HG03520 (cell line): ENCODE measurements around the gene NOLC1.

Experiments
- ATAC-seq: cut with Tn5 transposase; IDR thresholded peaks from one replicate; pipeline ENCODE4 v1.9.1; 2021; ENCODE audit warnings: mild to moderate bottlenecking, moderate library complexity; ENCODE audit not compliant: unreplicated experiment

NOLC1 gene

DNA sequence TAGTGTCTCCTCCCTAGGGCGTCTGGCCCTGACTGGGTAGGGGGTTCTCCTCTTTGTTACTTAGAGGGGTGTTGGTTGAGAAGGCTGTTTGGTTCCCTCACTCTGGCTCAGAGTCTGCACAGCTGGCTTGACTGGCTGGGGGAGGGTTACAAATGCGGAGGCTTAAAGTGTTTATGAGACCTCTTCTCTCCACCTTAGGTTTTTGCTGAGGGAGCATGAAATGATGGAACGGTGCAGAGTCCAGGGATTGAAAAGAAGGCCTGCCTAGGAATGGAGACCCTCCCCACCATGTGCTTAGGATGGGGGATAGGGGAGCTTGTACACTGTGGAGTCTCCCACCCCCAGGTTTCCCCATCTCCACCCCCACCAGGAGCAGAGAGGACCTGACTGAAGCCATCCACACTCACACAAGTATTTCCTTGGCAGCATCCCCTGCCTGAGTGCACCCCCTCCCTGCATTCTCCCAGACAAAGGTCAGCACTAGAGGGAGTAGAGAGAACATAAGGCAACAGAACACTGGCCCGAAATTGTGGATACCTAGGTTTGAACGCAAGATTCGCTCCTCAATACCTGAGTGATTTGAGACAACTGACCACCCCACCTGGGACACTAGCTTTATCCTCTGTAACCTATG, 30.3 kb upstream of the NOLC1 start:
- ATAC-seq, result no peak

DNA sequence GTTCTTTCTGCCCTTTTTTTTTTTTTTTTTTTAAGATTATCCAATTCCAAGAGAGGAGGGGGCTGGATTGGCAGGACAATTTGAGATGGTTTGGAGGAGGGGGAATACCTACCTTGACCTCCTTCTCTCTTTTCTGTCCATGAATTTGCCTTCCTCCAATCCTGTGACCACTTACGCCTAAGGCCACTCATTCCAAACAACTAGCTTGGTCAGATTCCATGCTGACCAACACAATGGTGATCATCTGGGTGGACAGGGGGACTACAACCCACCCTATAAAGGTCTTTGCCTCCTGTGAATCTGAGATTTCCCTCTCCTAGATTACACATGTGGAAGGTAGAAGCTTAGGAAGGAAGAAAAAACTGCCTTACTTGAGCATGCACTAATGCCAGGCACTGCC, 29.7 kb upstream of the NOLC1 start:
- ATAC-seq, result no peak

DNA sequence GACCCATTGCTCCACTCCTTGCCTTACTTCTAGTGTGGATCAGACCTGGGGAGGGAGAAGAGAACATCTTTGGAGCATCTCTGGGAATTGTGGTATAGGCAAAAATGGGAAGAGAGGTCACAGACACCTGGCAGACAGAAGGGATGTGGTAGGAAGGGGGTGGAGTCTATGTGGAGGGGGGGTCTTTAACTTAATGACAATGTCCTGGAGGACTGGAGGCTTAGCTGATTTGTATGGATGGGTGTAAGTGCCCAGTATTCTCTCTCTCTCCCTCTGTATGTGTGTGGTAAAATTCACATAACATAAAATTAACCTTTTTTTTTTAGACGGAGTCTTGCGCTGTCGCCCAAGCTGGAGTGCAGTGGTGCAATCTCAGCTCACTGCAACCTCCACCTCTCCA, 29.0 kb upstream of the NOLC1 start:
- no peak for ATAC-seq

DNA sequence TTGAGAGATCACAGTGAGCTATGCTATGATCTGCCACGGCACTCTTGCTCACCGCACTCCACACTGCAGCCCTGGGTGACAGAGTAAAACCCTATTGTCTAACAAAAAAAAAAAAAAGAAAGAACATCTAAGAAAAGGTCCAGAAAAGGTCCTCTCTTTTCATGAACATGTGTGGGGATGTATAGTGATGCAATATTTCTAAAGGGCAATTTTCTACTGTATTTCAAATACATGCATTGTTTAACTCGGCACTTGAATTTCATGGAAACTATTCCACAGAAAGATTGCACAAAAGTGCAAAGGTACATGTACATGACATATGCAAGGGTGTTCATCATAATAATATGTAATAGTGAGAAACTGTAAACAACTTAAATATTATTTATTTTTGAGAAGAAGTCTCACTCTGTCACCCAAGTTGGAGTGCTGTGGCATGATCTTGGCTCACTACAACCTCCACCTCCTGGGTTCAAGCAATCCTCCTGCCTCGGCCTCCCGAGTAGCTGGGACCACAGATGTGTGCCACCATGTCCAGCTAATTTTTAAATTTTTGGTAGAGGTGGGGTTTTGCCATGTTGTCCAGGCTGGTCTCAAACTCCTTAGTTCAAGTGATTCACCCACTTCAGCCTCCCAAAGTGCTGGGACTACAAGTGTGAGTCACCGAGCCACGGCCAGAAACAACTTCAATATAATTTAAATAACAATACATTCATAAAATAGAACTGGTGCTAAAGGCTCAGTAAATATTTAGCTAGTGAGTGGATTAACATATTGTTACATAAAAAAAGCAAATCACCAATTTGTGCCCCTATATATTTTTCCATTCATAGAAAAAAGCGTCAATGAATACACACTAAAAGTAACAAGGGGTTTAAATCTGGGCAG, 20.7 kb upstream of the NOLC1 start:
- no peak for ATAC-seq

DNA sequence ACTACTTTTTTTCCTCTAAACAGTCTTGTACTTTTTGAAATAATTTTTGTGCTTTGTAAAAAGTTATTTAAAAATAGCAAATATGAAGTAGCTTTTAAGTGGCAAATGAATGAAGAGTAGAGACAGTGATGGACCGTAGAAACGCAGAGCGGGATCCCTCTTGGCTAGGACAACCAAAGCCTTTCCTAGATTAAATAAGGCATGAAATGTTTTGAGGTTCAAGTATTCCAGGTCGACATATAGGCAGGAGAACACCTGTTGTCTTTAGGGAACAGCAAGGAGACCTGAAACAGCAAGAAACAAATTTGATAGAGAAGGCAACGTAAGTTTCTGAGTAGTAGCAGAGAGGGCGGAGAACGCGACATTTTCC, 20.0 kb upstream of the NOLC1 start:
- no peak for ATAC-seq

DNA sequence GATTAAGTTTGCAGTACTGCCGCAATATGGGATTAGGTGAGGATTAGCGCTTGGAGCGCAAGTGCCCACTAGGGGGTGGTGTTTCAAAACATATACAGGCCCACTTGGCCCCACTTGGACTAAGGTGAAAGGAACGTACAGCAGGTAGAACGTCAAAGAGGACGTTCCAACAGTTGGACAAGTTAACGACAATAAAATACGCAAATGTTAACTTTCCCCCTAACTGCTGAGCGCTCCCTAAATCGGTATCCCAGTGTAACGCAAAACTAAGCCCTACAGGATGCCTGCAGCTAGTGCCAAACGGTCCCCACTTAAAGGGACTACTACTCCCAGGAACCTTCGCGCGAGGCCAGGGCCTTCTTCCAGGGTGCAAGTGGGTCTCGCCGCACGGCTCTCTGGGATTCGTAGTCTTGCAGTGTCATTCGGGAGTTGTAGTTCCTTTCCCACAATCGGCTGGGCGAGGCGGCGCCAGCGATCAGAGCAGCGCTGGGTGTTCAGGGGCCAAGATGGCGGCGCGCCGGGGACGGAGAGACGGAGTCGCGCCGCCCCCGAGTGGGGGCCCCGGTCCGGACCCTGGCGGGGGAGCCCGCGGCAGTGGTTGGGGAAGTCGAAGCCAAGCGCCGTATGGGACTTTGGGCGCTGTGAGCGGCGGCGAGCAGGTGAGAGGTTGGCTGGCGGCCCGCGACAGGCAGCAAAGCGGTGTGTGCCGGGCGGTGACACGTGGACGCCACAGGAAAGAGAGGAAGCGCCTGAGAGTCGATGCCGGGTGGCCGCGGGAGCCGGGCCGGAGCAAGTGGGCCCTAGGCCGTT, 19.4 kb upstream of the NOLC1 start, which contains the start of gene PPRC1:
Gene PPRC1 (plus strand): TSS at position 478 of the 810 bp plus-strand sequence. CDS start 29 bp downstream, at position 507.
- peak; percentile 91 for ATAC-seq

DNA sequence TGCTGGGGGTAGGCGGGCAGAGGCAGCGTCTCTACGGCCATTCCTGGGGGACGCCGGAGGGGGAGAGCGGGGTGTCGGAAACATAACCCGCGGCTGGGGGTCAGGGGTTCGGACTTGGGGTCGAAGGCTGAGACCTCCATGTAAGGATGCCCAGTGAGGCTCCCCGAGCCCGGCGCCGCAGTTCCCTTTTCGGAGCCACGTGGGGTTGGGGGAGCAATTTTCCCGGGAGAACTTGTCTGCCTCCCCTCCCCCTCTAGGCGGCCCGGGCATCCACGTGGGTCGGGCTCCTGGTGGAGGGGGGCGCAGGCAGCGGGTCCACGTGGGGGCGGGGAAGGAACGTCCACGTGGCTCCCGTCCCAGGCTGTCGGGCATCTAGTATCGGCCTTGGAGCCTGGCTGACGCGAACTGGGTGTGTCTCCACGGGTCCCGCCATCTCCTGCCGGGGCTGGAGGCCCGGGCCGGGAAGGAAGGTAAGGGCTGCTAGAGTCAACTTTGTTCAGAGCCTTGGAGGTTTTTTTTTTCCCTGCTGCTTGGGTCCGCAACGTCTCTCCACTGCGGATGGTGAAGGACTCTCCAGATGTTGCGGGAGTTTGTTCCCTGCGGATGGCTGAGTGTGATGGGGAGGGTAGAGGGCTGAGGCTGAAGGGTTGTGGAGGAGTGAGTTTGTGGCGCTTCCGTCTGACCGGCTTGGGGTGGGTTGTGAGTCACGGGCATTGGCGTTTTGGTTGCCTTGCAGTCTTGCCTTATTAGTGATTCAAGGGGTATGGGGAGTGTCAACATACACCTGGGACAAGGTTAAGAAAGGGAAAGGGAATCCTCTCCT, 18.6 kb upstream of the NOLC1 start:
- no peak for ATAC-seq

DNA sequence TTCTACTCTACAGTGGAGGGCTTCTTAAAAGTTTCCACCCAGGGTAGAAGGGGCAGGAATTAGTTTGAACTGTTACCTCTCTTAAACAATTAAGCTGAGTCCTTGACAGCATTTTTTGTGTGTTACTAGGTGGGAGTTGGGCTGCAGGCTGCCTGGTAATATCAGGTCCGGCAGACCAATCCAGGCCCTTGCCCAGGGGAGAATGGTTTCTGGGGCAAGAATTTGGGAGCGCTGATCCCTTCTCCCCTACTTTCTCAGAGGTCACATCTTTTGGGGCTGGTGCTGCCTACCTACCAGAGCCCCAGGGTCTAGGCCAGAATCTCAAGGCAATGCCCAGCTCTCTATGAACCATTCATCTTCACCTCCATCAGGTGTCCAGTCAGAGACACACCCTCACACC, 17.8 kb upstream of the NOLC1 start:
- ATAC-seq, result no peak

DNA sequence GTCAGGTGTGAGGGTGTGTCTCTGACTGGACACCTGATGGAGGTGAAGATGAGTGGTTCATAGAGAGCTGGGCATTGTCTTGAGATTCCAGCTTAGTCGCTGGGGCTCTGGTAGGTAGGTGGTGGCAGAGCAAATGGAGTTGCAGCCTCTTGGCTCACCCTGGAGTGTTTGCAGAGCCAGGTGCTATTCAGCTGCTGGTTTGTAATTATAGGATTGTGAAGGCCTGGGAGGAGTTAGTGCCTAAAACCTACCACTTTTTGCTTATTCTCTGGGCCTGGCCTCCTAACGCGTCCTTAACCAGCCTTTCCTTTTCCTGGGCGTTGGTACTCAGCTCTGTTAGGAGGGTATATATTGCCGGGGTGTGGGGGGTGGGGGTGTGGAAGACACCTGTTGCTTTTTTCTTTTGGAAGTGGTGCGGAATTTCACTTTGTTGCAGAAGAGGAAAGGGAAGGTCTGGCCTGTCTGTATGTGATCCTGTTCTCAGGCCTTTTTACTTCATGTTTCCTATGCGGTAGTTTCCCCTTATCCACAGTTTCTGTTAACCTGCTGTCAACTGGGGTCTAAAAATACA, 16.1 kb upstream of the NOLC1 start:
- no peak for ATAC-seq

DNA sequence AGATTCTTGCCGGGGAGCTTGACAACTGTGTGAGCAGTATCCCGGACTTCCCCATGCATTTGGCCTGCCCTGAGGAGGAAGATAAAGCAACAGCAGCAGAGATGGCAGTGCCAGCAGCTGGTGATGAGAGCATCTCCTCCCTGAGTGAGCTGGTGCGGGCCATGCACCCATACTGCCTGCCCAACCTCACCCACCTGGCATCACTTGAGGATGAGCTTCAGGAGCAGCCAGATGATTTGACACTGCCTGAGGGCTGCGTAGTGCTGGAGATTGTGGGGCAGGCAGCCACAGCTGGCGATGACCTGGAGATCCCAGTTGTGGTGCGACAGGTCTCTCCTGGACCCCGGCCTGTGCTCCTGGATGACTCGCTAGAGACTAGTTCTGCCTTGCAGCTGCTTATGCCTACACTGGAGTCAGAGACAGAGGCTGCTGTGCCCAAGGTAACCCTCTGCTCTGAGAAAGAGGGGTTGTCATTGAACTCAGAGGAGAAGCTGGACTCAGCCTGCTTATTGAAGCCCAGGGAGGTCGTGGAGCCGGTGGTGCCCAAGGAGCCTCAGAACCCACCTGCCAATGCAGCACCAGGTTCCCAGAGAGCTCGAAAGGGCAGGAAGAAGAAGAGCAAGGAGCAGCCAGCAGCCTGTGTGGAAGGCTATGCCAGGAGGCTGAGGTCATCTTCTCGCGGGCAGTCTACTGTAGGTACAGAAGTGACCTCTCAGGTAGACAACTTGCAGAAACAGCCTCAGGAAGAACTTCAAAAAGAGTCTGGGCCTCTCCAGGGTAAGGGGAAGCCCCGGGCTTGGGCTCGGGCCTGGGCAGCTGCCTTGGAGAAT, 12.7 kb upstream of the NOLC1 start:
- ATAC-seq, result no peak

DNA sequence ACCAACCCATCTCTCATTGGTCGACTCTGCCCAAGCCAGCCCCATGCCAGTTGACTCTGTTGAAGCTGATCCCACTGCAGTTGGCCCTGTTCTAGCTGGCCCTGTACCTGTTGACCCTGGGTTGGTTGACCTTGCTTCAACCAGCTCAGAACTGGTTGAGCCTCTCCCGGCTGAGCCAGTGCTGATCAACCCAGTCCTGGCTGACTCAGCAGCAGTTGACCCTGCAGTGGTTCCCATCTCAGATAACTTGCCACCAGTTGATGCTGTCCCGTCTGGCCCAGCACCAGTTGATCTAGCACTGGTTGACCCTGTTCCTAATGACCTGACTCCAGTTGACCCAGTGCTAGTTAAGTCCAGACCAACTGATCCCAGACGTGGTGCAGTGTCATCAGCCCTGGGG, 12.0 kb upstream of the NOLC1 start:
- no peak for ATAC-seq

DNA sequence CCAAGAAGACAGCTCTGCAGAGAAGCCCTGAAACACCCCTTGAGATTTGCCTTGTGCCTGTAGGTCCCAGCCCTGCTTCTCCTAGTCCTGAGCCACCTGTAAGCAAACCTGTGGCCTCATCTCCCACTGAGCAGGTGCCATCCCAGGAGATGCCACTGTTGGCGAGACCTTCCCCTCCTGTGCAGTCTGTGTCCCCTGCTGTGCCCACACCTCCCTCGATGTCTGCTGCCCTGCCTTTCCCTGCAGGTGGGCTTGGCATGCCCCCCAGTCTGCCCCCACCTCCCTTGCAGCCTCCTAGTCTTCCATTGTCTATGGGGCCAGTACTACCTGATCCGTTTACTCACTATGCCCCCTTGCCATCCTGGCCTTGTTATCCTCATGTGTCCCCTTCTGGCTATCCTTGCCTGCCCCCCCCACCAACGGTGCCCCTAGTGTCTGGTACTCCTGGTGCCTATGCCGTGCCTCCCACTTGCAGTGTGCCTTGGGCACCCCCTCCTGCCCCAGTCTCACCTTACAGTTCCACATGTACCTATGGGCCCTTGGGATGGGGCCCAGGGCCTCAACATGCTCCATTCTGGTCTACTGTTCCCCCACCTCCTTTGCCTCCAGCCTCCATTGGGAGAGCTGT, 11.2 kb upstream of the NOLC1 start:
- ATAC-seq, result no peak

DNA sequence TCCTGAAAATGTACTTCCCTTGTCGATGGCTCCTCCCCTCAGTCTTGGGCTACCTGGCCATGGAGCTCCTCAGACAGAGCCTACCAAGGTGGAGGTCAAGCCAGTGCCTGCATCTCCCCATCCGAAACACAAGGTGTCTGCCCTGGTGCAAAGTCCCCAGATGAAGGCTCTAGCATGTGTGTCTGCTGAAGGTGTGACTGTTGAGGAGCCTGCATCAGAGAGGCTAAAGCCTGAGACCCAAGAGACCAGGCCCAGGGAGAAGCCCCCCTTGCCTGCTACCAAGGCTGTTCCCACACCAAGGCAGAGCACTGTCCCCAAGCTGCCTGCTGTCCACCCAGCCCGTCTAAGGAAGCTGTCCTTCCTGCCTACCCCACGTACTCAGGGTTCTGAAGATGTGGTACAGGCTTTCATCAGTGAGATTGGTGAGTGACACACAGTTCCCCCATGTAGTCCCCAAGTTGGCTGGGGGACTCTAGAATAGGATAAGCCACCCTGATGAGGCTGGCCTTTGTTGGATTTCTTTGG, 10.5 kb upstream of the NOLC1 start:
- ATAC-seq, result no peak

DNA sequence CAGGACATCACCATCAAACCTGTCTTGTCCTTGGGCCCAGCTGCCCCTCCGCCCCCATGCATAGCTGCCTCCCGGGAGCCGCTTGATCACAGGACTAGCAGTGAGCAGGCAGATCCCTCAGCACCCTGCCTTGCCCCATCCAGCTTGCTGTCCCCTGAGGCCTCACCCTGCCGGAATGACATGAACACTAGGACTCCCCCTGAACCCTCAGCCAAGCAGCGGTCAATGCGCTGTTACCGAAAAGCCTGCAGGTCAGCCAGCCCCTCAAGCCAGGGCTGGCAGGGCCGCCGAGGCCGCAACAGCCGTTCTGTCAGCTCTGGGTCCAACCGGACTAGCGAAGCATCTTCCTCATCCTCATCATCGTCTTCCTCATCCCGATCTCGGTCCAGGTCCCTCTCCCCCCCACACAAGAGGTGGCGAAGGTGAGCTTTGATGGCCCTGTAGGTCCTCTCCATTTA, 5.2 kb upstream of the NOLC1 start:
- no peak for ATAC-seq

DNA sequence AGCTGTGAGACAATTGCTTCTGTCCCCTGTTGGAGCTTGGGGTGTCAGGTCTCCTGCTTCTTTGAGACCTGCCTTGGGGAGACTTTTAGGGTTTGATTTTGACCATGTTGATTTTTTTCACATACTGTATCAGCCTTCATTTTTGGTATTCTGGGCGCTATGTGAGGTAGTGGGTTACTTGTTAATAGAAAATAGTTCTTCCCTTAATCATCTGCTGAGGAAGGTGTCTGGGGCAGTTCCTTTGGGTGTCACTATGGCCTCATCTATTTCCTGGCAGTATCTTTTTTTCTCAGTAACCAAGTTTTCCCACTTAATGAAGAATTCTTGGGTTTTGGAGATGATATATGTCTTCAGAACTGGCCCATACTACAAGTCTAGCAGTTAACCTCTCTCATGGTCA, 4.6 kb upstream of the NOLC1 start:
- ATAC-seq, result no peak

DNA sequence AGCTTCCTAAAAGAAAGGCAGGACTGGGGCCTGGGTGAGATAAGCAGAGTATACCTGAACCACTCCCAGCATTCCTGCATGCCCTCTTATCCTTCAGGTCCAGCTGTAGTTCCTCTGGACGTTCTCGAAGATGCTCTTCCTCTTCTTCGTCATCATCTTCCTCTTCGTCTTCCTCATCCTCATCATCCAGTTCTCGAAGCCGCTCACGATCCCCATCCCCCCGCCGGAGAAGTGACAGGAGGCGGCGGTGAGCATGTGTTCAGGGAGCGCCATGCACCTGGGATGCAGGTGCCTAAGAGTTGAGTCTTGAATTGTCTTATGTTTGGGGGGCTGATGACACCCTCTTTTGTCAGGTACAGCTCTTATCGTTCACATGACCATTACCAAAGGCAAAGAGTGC, 3.9 kb upstream of the NOLC1 start:
- no peak for ATAC-seq

DNA sequence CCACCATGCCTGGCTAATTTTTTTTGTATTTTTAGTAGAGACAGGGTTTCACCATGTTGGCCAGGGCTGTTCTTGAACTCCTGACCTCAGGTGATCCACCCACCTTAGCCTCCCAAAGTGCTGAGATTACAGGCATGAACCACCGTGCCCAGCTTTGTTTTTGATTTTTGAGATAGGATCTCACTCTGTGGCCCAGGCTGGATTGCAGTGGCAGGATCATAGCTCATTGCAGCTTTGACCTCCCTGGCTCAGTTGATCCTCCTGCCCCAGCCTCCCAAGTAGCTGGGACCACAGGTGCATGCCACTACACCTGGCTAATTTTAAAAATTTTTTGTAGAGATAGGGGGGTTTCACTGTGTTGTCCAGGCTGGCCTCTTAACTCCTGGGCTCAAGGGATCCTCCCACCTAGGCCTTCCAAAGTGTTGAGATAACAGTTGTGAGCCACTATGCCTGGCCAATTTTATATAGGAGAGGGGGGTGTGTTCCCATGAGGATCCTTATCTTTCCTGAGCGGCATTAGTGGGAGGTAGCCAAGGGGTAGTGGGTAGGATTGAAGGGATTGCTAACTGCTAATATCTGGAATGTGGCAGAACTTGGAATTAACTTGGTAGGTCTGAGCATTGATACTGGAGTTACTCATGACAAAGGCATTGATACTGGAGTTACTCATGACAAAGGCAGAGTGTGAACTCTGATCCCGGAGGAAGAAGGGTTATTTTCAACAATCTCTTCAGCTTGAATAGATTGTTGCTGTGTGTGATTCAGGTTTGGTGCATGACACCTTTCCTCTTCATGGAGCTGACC, 1.0 kb upstream of the NOLC1 start:
- ATAC-seq, result no peak

DNA sequence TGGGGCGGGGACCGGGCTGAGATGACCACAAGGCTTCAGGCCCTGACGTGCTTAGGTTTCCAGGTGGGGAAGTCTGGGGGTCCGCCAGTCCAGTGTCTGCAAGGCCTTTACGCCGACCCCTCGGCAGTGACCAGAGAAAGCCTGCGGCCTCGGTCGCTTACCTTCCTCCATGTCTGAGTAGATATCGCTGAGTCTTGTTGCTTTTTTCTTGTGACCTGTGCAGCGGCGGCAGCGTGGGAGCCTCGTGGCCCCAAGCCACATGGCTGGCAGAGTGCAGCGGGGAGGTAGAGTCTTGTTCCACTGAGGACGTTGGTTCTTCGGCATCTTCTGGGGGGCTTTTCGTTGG, 329 bp downstream of the NOLC1 start:
- peak; percentile 25 for ATAC-seq
